HG02571 (cell line): ENCODE data around the gene MYNN.

Experiments used
- ATAC-seq: cut with Tn5 transposase; IDR thresholded peaks from one replicate; pipeline ENCODE4 v1.9.1; 2021; ENCODE audit warnings: mild to moderate bottlenecking, moderate library complexity; ENCODE audit not compliant: unreplicated experiment

MYNN gene

DNA sequence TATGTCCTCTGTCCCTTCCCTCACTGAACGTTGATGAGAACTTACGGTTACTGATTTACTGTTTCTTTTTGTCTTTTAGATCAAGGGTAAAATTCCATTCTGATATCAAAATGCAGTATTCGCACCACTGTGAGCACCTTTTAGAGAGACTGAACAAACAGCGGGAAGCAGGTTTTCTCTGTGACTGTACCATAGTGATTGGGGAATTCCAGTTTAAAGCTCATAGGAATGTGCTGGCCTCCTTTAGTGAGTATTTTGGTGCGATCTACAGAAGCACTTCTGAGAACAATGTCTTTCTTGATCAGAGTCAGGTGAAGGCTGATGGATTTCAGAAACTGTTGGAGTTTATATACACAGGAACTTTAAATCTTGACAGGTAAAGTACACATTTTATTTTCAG, 990 bp downstream of the MYNN start:
- no peak for ATAC-seq

DNA sequence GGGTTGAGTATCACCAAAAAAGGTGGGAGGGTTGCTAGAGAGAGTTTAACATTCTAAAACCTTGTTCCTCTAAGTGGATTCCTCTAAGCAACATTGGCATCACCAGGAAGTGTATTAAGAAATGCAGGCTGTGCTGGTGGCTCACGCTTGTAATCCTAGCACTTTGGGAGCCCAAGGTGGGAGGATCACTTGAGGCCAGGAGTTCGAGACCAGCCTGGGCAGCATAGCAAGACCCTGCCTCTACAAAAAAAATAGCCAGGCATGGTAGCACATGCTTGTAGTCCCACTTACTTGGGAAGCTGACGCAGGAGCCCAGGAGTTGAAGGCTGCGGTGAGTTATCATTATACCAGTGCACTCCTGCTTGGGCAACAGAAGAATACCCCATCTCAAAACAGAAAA, 4.6 kb downstream of the MYNN start:
- ATAC-seq: no peak

- no peak for ATAC-seq
These were observed 7.5 kb downstream of the MYNN start for GRCh38 chr3:169780742-169781141.

GRCh38 chr3:169781209-169781855, 8.1 kb downstream of the MYNN start:
- ATAC-seq: no peak

DNA sequence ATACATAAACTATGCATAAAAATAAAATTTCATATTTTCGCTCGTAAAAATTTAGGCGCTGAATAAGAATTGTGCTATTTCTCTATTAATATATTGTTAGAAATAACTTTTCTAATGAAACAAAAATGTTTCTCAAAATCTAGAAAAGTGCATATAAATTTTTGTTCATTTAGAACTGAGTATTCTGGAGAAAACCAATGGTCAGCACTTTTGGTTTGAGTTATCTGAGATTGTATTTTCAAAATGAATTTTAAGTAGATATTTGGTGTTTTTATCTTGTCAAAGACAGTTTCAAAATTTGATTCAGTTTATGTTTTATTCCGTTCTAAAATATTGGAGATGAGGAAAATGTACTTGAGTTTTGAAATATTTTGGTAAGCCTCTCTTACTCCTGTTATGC, 13.9 kb downstream of the MYNN start:
- ATAC-seq: no peak

- ATAC-seq: no peak
These were observed 14.6 kb downstream of the MYNN start for GRCh38 chr3:169787791-169788190.

- ATAC-seq: no peak
These were observed 17.0 kb downstream of the MYNN start for GRCh38 chr3:169790219-169790618.

DNA sequence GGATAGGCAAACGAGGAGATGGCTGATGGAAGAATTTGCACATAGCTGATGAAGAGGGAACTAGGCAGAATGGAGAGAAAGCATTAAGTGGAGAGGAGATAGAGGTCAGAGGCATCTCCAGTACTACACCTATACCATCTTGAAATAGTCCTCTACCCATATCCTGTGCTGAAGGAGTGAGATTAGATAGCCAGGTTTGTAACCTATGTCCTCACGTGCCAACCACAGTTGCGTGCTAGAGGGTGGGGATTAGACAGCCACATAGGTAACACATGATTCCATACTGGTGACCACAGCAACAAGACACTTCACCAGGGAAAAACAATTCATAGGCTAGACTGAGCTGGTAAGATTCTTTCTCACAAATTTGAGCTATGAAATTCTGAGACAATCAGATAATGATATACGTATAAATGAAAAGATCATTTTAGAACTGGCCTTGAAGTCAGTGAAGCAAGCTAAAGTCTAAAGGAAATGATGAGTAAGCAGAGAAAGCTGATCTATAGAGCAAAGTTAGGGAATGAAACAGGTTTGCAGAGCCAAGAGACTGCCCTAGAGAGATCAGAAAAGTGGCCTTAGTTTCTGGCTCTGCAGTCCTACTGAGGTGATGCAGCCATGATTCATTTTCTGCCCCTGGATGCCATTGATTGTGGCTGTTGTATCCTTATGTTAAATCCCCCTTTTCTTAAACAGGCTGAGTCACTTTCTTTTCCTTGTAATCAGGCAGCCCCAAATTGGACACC, 17.7 kb downstream of the MYNN start:
- no peak for ATAC-seq

DNA sequence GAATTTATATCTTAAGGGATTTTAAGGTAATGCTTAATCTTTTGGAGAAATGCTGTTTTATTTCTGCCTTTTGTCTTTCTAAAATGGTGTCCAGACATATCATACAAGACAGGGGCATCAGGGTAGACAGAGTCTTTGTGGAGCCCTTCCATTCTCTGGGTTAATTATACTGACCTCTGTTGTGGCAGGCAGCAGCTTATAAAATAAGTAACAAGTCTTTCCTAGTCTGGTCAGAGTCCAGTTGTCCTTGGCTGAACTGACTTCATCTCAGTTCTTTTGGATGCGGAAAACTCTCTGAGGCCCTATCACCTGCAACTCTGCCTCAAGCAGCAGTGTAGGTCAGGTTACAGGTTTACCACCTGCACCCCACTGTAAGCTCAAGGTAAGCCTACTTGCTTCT, 19.2 kb downstream of the MYNN start:
- no peak for ATAC-seq

- no peak for ATAC-seq
These were observed 31.5 kb downstream of the MYNN start for GRCh38 chr3:169804681-169805080.

GRCh38 chr3:169809230-169809795, 36.1 kb downstream of the MYNN start:
- ATAC-seq: no peak

DNA sequence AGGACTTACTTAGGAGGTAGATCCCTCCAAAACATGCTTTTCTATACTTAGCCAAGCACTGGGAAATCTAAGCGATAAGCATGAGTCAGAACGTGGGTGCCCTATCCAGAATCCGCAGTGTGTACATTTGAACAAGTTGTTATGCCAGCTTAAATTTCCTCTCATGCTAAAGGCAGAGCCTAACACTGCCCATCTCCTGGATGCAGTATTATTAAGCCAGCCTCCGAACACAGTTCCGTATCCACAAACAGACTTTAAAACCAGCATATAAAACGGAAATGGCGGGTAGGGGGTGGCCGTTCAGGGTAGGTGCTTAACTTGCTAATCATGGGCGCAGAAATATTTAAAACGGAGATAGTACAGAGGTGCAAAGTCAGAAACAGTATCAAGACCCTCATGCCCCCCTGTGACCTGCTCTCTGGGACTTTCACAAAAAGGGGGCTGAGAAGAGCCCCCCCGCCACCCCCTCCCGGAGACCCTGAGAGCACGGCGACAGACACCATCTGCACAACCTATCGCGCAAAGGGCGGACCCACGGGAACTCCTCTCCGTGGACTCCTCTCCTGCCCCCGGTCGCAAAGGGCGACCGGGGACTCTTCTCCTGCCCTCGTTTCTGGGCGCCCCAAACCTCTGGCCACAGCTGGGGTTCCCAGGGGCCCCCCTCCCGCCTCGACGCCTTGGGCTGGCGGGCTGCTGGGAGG, 38.6 kb downstream of the MYNN start:
- no peak for ATAC-seq

GRCh38 chr3:169812332-169813235, 39.4 kb downstream of the MYNN start, which contains the start of the genes LRRC34 and LRRIQ4:
Gene LRRC34, minus strand, starts transcription at chr3:169812904. Its CDS starts 356 bp downstream, at chr3:169812548.
Gene LRRIQ4, plus strand, starts transcription at chr3:169812870. Its CDS starts 9,052 bp downstream, at chr3:169821922.
- ATAC-seq: peak; percentile 67

GRCh38 chr3:169813278-169813677, 40.1 kb downstream of the MYNN start:
- ATAC-seq: no peak

DNA sequence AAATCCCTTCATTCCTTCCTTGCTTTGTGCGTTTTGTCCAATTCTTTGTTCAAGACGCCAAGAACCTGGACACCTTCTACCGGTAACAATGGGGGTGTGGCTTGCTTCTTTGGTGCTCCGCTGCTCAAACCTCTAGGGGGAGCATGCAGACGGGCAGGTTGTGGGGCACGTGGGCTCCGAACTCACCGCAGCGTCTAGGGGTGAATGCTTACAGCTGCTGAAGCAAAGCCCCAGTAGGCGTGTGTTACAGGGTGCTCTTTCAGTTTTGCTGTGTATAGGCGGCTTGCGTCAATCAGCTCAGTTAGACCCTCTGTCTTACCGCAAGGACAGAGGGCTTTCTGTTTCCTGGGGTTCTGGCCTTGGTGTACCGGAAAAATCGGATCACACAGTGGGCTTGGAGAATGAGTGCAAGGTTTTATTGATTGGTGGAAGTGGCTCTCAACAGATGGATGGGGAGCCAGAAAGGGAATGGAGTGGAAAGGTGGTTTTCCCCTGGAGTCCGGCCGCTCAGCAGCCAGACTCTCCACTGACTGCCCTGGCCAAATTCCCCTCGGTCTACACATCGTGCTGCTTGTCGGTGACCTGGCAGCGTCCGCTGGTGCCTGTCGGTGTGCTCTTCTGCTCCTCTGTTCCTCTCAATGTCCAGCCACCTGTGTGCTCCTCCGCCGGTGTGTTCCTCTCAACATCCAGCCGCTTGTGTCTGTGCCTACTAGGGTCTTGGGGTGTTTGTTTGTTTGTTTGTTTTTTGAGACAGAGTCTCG, 40.7 kb downstream of the MYNN start:
- peak; percentile 85 for ATAC-seq

GRCh38 chr3:169815590-169816150, 42.5 kb downstream of the MYNN start:
- no peak for ATAC-seq

DNA sequence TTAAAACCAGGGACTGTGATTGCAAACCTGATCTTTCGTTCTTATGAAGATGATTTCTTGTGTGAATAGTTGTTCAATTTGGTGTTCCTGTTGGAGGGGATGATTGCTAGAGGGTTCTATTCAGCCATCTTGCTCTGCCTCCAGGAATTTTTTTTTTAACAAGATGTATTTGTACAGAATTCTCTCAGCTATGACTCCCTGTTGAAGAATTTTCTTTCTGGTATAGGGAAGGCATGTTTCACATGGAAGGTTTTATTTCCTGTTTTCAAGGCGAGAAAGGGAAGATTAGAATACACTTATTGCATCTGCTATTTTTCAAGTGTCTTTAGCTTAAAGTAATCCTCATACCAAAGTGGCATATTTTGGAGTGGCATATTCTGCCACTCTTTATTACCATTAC, 45.1 kb downstream of the MYNN start:
- ATAC-seq: no peak

- ATAC-seq: no peak
These were observed 48.9 kb downstream of the MYNN start for GRCh38 chr3:169822091-169822490.

- ATAC-seq: no peak
These were observed 49.3 kb downstream of the MYNN start for GRCh38 chr3:169822540-169822939.
